Activated CD4-positive, alpha-beta T cell treated with anti-CD3 and anti-CD28 coated beads for 36 hours (primary cell): ENCODE results near the gene KCNC1. TPM values are rescaled to one million over a fixed set of nuclear protein-coding genes. Genes with fewer than 3 reads are reported as not detected.
A peak's percentile ranks its signal among the peaks of the same experiment; 100 is the strongest.

ENCODE experiments used
- ATAC-seq: fragments of 200-7000 bp; cut with Tn5 transposase; one replicate; pipeline ENCODE4 v1.10.0; 2021; ENCODE audit warnings: mild to moderate bottlenecking, moderate library complexity
- CTCF ChIA-PET: fragments of 350-600 bp; sonication (Branson Sonifier 250); formaldehyde crosslinking; loops from one replicate; lab custom pipeline; 2021; ENCODE audit warnings: antibody characterized with exemption; lab: Charles Lee
- POLR2A ChIA-PET: fragments of 350-600 bp; sonication (Branson Sonifier 250); formaldehyde crosslinking; loops from one replicate; lab custom pipeline; 2021; ENCODE audit warnings: antibody characterized with exemption, inconsistent platforms; lab: Charles Lee
- DNase-seq: peaks from one replicate; pipeline ENCODE4 v3.0.0-alpha.2; 2020
- H3K27ac Mint-ChIP-seq: one replicate; pipeline ENCODE4 v1.8.0; 2021; ENCODE audit warnings: mixed read lengths
- H3K27me3 Mint-ChIP-seq: one replicate; pipeline ENCODE4 v1.8.0; 2021; ENCODE audit warnings: mixed read lengths
- H3K36me3 Mint-ChIP-seq: one replicate; pipeline ENCODE4 v1.8.0; 2021; ENCODE audit warnings: low read depth, mixed read lengths
- H3K4me1 Mint-ChIP-seq: one replicate; pipeline ENCODE4 v1.8.0; 2021; ENCODE audit warnings: mixed read lengths
- H3K4me3 Mint-ChIP-seq: one replicate; pipeline ENCODE4 v1.8.0; 2021; ENCODE audit warnings: mild to moderate bottlenecking, moderate library complexity, mixed read lengths
- H3K9me3 Mint-ChIP-seq: one replicate; pipeline ENCODE4 v1.8.0; 2021; ENCODE audit warnings: low read depth, mixed read lengths
- intact Hi-C, 2 experiments: fragments of 100-400 bp; cut with DNase I in 1 of 2; cut with micrococcal nuclease in 1 of 2; formaldehyde crosslinking; loops; one replicate each; pipeline versions ENCODE4 v1.14.2 to v1.15.1; 2022 to 2024; cut with DNase I, micrococcal nuclease
- total RNA-seq, 2 experiments: library from RNA; stranded (reverse); gene quantifications; one replicate each; pipeline ENCODE4 v1.2.3, GENCODE V29; 2021

The KCNC1 gene
- total RNA-seq, 2 experiments from 2014 or later, result not detected

- DNase-seq (no peak), ATAC-seq (no peak)
- no peaks in the 10 kb centered on the region for H3K4me1 Mint-ChIP-seq
- no peaks in the 10 kb centered on the region for H3K36me3 Mint-ChIP-seq
- no peak overlapping the region for H3K4me3 Mint-ChIP-seq
- H3K27me3 Mint-ChIP-seq, result peaks cover 38% of the 10 kb centered on the region
- no peak overlapping the region for H3K27ac Mint-ChIP-seq
- ChIA-PET POLR2A (no interaction called here), CTCF (interaction anchor here (0.9 kb wide), 1 partner anchor 283 kb away, joined by 3 read pairs; no protein-coding TSS in a partner anchor)
- no peaks in the 10 kb centered on the region for H3K9me3 Mint-ChIP-seq
- intact Hi-C loops, result no loop called here
Observed at GRCh38 chr11:17697175-17697949, 37.2 kb upstream of the KCNC1 start.

- Mint-ChIP-seq H3K27me3 (peaks cover 26% of the 10 kb centered on the region), H3K4me3 (no peak overlapping the region), H3K36me3 (no peaks in the 10 kb centered on the region), H3K27ac (no peak overlapping the region), H3K9me3 (peaks cover 3% of the 10 kb centered on the region), H3K4me1 (no peaks in the 10 kb centered on the region)
- ChIA-PET CTCF (no interaction called here), POLR2A (no interaction called here)
- no peak for DNase-seq
- no peak for ATAC-seq
- intact Hi-C loops, result no loop called here
Observed at GRCh38 chr11:17699147-17700114, 35.1 kb upstream of the KCNC1 start.

GRCh38 chr11:17700991-17701390 lies 33.6 kb upstream of the KCNC1 start:
- intact Hi-C loops, result no loop called here
- peaks cover 3% of the 10 kb centered on the region for H3K9me3 Mint-ChIP-seq
- POLR2A ChIA-PET, result no interaction called here
- H3K4me1 Mint-ChIP-seq, result no peaks in the 10 kb centered on the region
- DNase-seq (no peak), ATAC-seq (no peak)
- H3K27ac Mint-ChIP-seq, result no peak overlapping the region
- H3K4me3 Mint-ChIP-seq, result no peak overlapping the region
- peaks cover 20% of the 10 kb centered on the region for H3K27me3 Mint-ChIP-seq
- H3K36me3 Mint-ChIP-seq, result no peaks in the 10 kb centered on the region
- CTCF ChIA-PET, result no interaction called here

GRCh38 chr11:17702876-17703275 lies 31.7 kb upstream of the KCNC1 start:
- Mint-ChIP-seq H3K4me3 (no peak overlapping the region), H3K27ac (no peak overlapping the region), H3K36me3 (no peaks in the 10 kb centered on the region), H3K4me1 (no peaks in the 10 kb centered on the region), H3K27me3 (peaks cover 7% of the 10 kb centered on the region), H3K9me3 (peaks cover 3% of the 10 kb centered on the region)
- CTCF ChIA-PET, result no interaction called here
- POLR2A ChIA-PET, result no interaction called here
- DNase-seq (no peak), ATAC-seq (no peak)
- intact Hi-C loops, result no loop called here

- DNase-seq, result no peak
- Mint-ChIP-seq H3K4me3 (no peak overlapping the region), H3K36me3 (no peaks in the 10 kb centered on the region), H3K27ac (no peak overlapping the region), H3K27me3 (peaks cover 8% of the 10 kb centered on the region), H3K9me3 (peaks cover 3% of the 10 kb centered on the region), H3K4me1 (no peaks in the 10 kb centered on the region)
- intact Hi-C loops, result no loop called here
- ChIA-PET CTCF (interaction anchor here (0.7 kb wide), 1 partner anchor 299 kb away, joined by 3 read pairs; no protein-coding TSS in a partner anchor), POLR2A (no interaction called here)
- ATAC-seq, result peak; percentile 58
Observed at GRCh38 chr11:17703951-17704350, 30.6 kb upstream of the KCNC1 start.

GRCh38 chr11:17707830-17708229 lies 26.8 kb upstream of the KCNC1 start:
- H3K4me3 Mint-ChIP-seq, result no peak overlapping the region
- H3K4me1 Mint-ChIP-seq, result no peaks in the 10 kb centered on the region
- intact Hi-C loops, result no loop called here
- ChIA-PET CTCF (interaction anchor here (1.0 kb wide), 2 partner anchors 23 to 52 kb away, joined by 3 to 6 read pairs; no protein-coding TSS in a partner anchor), POLR2A (no interaction called here)
- ATAC-seq (no peak), DNase-seq (no peak)
- H3K27ac Mint-ChIP-seq, result no peak overlapping the region
- peaks cover 7% of the 10 kb centered on the region for H3K27me3 Mint-ChIP-seq
- H3K36me3 Mint-ChIP-seq, result no peaks in the 10 kb centered on the region
- peaks cover 3% of the 10 kb centered on the region for H3K9me3 Mint-ChIP-seq

GRCh38 chr11:17711836-17712235 lies 22.7 kb upstream of the KCNC1 start:
- CTCF ChIA-PET, result no interaction called here
- H3K27ac Mint-ChIP-seq, result no peak overlapping the region
- H3K27me3 Mint-ChIP-seq, result peaks cover 7% of the 10 kb centered on the region
- H3K4me1 Mint-ChIP-seq, result no peaks in the 10 kb centered on the region
- DNase-seq (no peak), ATAC-seq (no peak)
- intact Hi-C loops, result no loop called here
- POLR2A ChIA-PET, result no interaction called here
- H3K9me3 Mint-ChIP-seq, result no peaks in the 10 kb centered on the region
- H3K4me3 Mint-ChIP-seq, result no peak overlapping the region
- H3K36me3 Mint-ChIP-seq, result no peaks in the 10 kb centered on the region

- H3K36me3 Mint-ChIP-seq, result no peaks in the 10 kb centered on the region
- CTCF ChIA-PET, result no interaction called here
- no peak overlapping the region for H3K4me3 Mint-ChIP-seq
- H3K27ac Mint-ChIP-seq, result no peak overlapping the region
- ATAC-seq, result no peak
- no peaks in the 10 kb centered on the region for H3K4me1 Mint-ChIP-seq
- POLR2A ChIA-PET, result no interaction called here
- no peak for DNase-seq
- intact Hi-C loops, result no loop called here
- peaks cover 13% of the 10 kb centered on the region for H3K27me3 Mint-ChIP-seq
- H3K9me3 Mint-ChIP-seq, result no peaks in the 10 kb centered on the region
Observed at GRCh38 chr11:17713851-17714250, 20.7 kb upstream of the KCNC1 start.

- peaks cover 14% of the 10 kb centered on the region for H3K27me3 Mint-ChIP-seq
- no peak for DNase-seq
- POLR2A ChIA-PET, result no interaction called here
- intact Hi-C loops, result no loop called here
- no peaks in the 10 kb centered on the region for H3K4me1 Mint-ChIP-seq
- H3K27ac Mint-ChIP-seq, result no peak overlapping the region
- ATAC-seq, result no peak
- CTCF ChIA-PET, result no interaction called here
- no peak overlapping the region for H3K4me3 Mint-ChIP-seq
- no peaks in the 10 kb centered on the region for H3K9me3 Mint-ChIP-seq
- H3K36me3 Mint-ChIP-seq, result no peaks in the 10 kb centered on the region
Observed at GRCh38 chr11:17714356-17714854, 20.2 kb upstream of the KCNC1 start.

GRCh38 chr11:17714870-17715269 lies 19.7 kb upstream of the KCNC1 start:
- no peak overlapping the region for H3K27ac Mint-ChIP-seq
- peaks cover 16% of the 10 kb centered on the region for H3K27me3 Mint-ChIP-seq
- DNase-seq, result no peak
- CTCF ChIA-PET, result interaction anchor here (0.8 kb wide), 1 partner anchor 16 kb away, joined by 3 read pairs; no protein-coding TSS in a partner anchor
- H3K36me3 Mint-ChIP-seq, result no peaks in the 10 kb centered on the region
- POLR2A ChIA-PET, result no interaction called here
- no peaks in the 10 kb centered on the region for H3K4me1 Mint-ChIP-seq
- no peak overlapping the region for H3K4me3 Mint-ChIP-seq
- no peaks in the 10 kb centered on the region for H3K9me3 Mint-ChIP-seq
- intact Hi-C loops, result no loop called here
- ATAC-seq, result no peak

- Mint-ChIP-seq H3K4me3 (no peak overlapping the region), H3K27ac (no peak overlapping the region), H3K4me1 (no peaks in the 10 kb centered on the region), H3K36me3 (no peaks in the 10 kb centered on the region), H3K9me3 (no peaks in the 10 kb centered on the region), H3K27me3 (peaks cover 20% of the 10 kb centered on the region)
- CTCF ChIA-PET, result interaction anchor here (1.4 kb wide), 1 partner anchor 14 kb away, joined by 3 read pairs; no protein-coding TSS in a partner anchor
- DNase-seq (no peak), ATAC-seq (no peak)
- POLR2A ChIA-PET, result no interaction called here
- intact Hi-C loops, result no loop called here
Observed at GRCh38 chr11:17716807-17717206, 17.8 kb upstream of the KCNC1 start.
